GM12892 (cell line): ENCODE measurements around the gene CDCA4.

Experiments
- POLR2A ChIP-seq: IDR thresholded peaks from 2 replicates; pipeline ENCODE4 v1.6.1; 2011; ENCODE audit warnings: low read depth, low read length, control low read depth
- POLR2AphosphoS5 ChIP-seq: IDR thresholded peaks from 2 replicates; pipeline ENCODE4 v1.6.1; 2011; ENCODE audit warnings: low read depth, low read length, control low read depth
- TAF1 ChIP-seq: IDR thresholded peaks from 2 replicates; pipeline ENCODE4 v1.6.1; 2011; ENCODE audit warnings: low read depth, mild to moderate bottlenecking, control low read depth, low read length, borderline replicate concordance

DNA sequence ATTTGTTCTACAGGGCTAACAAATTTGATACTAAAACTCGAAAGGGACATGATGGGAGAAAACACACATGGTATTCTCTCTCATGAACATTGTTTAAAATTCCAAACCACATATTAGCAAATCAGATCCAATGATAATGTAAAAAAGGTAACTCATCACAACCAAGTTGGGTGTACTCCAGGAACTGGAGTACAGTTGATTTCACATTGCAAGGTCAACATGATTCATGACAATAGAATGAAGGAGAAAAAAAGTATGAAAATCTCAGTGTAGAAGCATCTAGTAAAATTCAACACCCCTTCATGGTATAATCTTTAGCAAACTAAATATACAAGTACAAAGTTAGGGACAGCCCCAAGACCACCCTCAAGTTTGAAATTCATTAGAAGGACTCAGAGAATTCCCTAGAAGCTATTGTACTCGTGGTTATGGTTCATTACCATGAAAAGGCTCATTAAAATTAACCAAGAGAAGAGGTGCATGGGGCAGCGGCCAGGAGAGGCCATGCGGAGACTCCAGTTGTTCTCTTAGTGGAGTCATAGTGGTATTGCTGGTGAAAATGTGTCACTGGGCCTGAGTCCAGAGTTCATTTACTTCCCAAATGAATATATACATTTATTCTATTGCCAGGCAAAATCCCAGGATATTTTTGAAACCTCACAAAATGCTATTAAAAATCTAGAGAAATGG lies 3.1 kb upstream of the CDCA4 start:
- TF ChIP-seq POLR2AphosphoS5, result no peak
- TF ChIP-seq POLR2A, result no peak
- no peak for TF ChIP-seq TAF1
